DND-41 (cell line): ENCODE measurements around the gene RAB44.

Source experiments
- CTCF ChIP-seq: IDR thresholded peaks from 2 replicates; pipeline ENCODE4 v1.5.1; 2012; ENCODE audit warnings: borderline replicate concordance, low read length, moderate library complexity, mild to moderate bottlenecking; ENCODE audit not compliant: poor library complexity, severe bottlenecking; ENCODE audit errors: extremely low read depth
- EZH2 ChIP-seq: IDR thresholded peaks from 3 replicates; pipeline ENCODE4 v1.6.1; 2012; ENCODE audit warnings: borderline replicate concordance, low read depth, mild to moderate bottlenecking, moderate library complexity, low read length, inconsistent platforms; ENCODE audit not compliant: severe bottlenecking

GRCh38 chr6:36722879-36723278, 25.3 kb downstream of the RAB44 start:
- TF ChIP-seq CTCF (no peak), EZH2 (no peak)
